Measurements from ENCODE around the gene ATG9A. TPM values are rescaled to one million over a fixed set of nuclear protein-coding genes. Genes with fewer than 3 reads are reported as not detected.

The ATG9A gene
- polyA plus RNA-seq, 1 donor from 2014 or later, result 26.2 TPM

GRCh38 chr2:219171231-219171651, 58.2 kb downstream of the ATG9A start:
- Histone ChIP-seq H3K9ac (ENCODE audit: low read length) (no peak overlapping the region), H3K9me2 (ENCODE audit: insufficient read depth, low read length) (no peaks in the 10 kb centered on the region), H3K27me3 (ENCODE audit: insufficient read depth, low read depth, low read length) (no peaks in the 10 kb centered on the region), H2AFZ (ENCODE audit: low read depth, low read length) (no peak overlapping the region), H3K79me2 (replicated peaks; ENCODE audit: insufficient read depth, low read length) (peaks cover 4% of the 10 kb centered on the region), H3F3A (ENCODE audit: insufficient read depth, low read length, poor library complexity, severe bottlenecking) (no peaks in the 10 kb centered on the region), H3K4me2 (ENCODE audit: low read length) (no peak overlapping the region), H3K9me3 (ENCODE audit: low read length) (no peaks in the 10 kb centered on the region), H3K27ac (ENCODE audit: low read length) (no peak overlapping the region), H3K4me3 (ENCODE audit: low read length) (no peak overlapping the region), H4K20me1 (ENCODE audit: insufficient read depth) (no peaks in the 10 kb centered on the region), H3K36me3 (ENCODE audit: insufficient read depth, low read length) (no peaks in the 10 kb centered on the region)
- TF ChIP-seq TAF1 (IDR thresholded peaks at IDR 0.05; ENCODE audit: low read depth) (no peak), MXI1 (conservative IDR thresholded peaks at IDR 0.05; ENCODE audit: poor library complexity, severe bottlenecking) (no peak), SMC3 (conservative IDR thresholded peaks at IDR 0.05; ENCODE audit: poor library complexity) (no peak), CTCF (IDR thresholded peaks at IDR 0.05; ENCODE audit: poor library complexity, severe bottlenecking) (peak; percentile 63), POLR2AphosphoS5 (IDR thresholded peaks at IDR 0.05) (no peak), RAD21 (conservative IDR thresholded peaks at IDR 0.05) (peak; percentile 28), REST (IDR thresholded peaks at IDR 0.05; ENCODE audit: borderline replicate concordance) (no peak), EP300 (conservative IDR thresholded peaks at IDR 0.05; ENCODE audit: poor library complexity, severe bottlenecking) (no peak), EZH2 (IDR thresholded peaks at IDR 0.05; ENCODE audit: borderline replicate concordance, insufficient read depth, low read length, poor library complexity, severe bottlenecking) (no peak)

- Histone ChIP-seq H3K4me2 (ENCODE audit: low read length) (no peak within 1 kb of the TSS), H3K4me3 (ENCODE audit: low read length) (no peak within 1 kb of the TSS), H3K36me3 (ENCODE audit: insufficient read depth, low read length) (no peaks in the 10 kb centered on the region), H3K79me2 (replicated peaks; ENCODE audit: insufficient read depth, low read length) (no peaks in the 10 kb centered on the region), H2AFZ (ENCODE audit: low read depth, low read length) (no peak within 1 kb of the TSS), H3K27ac (ENCODE audit: low read length) (no peak within 1 kb of the TSS), H3K27me3 (ENCODE audit: insufficient read depth, low read depth, low read length) (no peaks in the 10 kb centered on the region), H3K9me3 (ENCODE audit: low read length) (no peaks in the 10 kb centered on the region), H3K9me2 (ENCODE audit: insufficient read depth, low read length) (no peaks in the 10 kb centered on the region), H3K9ac (ENCODE audit: low read length) (no peak within 1 kb of the TSS), H3F3A (ENCODE audit: insufficient read depth, low read length, poor library complexity, severe bottlenecking) (no peaks in the 10 kb centered on the region), H4K20me1 (ENCODE audit: insufficient read depth) (no peaks in the 10 kb centered on the region)
- TF ChIP-seq POLR2AphosphoS5 (IDR thresholded peaks at IDR 0.05), result no peak
Observed at GRCh38 chr2:219169930-219170654, 59.3 kb downstream of the ATG9A start, which contains the start of gene SLC23A3. SLC23A3 (minus strand) TSS chr2:219170029; CDS start chr2:219169984, 45 bp downstream.

Other genes starting within 250 kb of the ATG9A start
- gene FEV, start 244.5 kb downstream of the ATG9A start, polyA plus RNA-seq, result not detected in 2 replicates
- gene CRYBA2, start 236.2 kb downstream of the ATG9A start, polyA plus RNA-seq, result not detected in 2 replicates
- 1.1 and 1.7 TPM in 2 replicates for gene CFAP65, start 188.1 kb downstream of the ATG9A start, polyA plus RNA-seq
- gene IHH, start 168.7 kb downstream of the ATG9A start, polyA plus RNA-seq, result 0.36 TPM in 1 of 2 replicates, not detected in the other
- gene NHEJ1, start 68.8 kb downstream of the ATG9A start, polyA plus RNA-seq, result 10.7 and 12.7 TPM in 2 replicates
- gene SLC23A3, start 59.6 kb downstream of the ATG9A start, polyA plus RNA-seq, result 0.12 and 0.28 TPM in 2 replicates
- gene CNPPD1, start 52.7 kb downstream of the ATG9A start, polyA plus RNA-seq, result 87.7 and 89.1 TPM in 2 replicates
- 156 and 164 TPM in 2 replicates for gene RETREG2, start 51.4 kb downstream of the ATG9A start, polyA plus RNA-seq
- gene ZFAND2B, start 22.9 kb downstream of the ATG9A start, polyA plus RNA-seq, result 73.6 and 101 TPM in 2 replicates
- 28.1 and 37.0 TPM in 2 replicates for gene ABCB6, start 10.7 kb downstream of the ATG9A start, polyA plus RNA-seq
- gene ANKZF1, start 170 bp upstream of the ATG9A start, polyA plus RNA-seq, result 185 and 204 TPM in 2 replicates
- 8.0 and 12.9 TPM in 2 replicates for gene GLB1L, start 15.8 kb upstream of the ATG9A start, polyA plus RNA-seq
- gene STK16, start 15.8 kb upstream of the ATG9A start, polyA plus RNA-seq, result 64.9 and 96.5 TPM in 2 replicates
- not detected in 2 replicates for gene TUBA4B, start 23.6 kb upstream of the ATG9A start, polyA plus RNA-seq
- gene TUBA4A, start 24.3 kb upstream of the ATG9A start, polyA plus RNA-seq, result 0.82 TPM in 1 of 2 replicates, not detected in the other
- gene DNAJB2, start 49.7 kb upstream of the ATG9A start, polyA plus RNA-seq, result 145 and 172 TPM in 2 replicates
- gene PTPRN, start 79.8 kb upstream of the ATG9A start, polyA plus RNA-seq, result 66.4 and 82.1 TPM in 2 replicates
- not detected in 2 replicates for gene RESP18, start 103.1 kb upstream of the ATG9A start, polyA plus RNA-seq
- 11.9 and 16.7 TPM in 2 replicates for gene DNPEP, start 158.3 kb upstream of the ATG9A start, polyA plus RNA-seq
- not detected in 2 replicates for gene DES, start 188.7 kb upstream of the ATG9A start, polyA plus RNA-seq
- gene SPEG, start 205.2 kb upstream of the ATG9A start, polyA plus RNA-seq, result 58.3 and 87.6 TPM in 2 replicates